HUDEP-2 (cell line): ENCODE data around the gene CFAP77.

Experiments used
- DNase-seq, 76 experiments: peaks; one replicate each; lab custom pipeline; 2025; ENCODE audit not compliant: unreplicated experiment in 76 of 76; lab: John Stamatoyannopoulos, UW

Gene CFAP77

GRCh38 chr9:132407196-132407595 lies 2.8 kb upstream of the CFAP77 start:
- DNase-seq, result no peak

DNA sequence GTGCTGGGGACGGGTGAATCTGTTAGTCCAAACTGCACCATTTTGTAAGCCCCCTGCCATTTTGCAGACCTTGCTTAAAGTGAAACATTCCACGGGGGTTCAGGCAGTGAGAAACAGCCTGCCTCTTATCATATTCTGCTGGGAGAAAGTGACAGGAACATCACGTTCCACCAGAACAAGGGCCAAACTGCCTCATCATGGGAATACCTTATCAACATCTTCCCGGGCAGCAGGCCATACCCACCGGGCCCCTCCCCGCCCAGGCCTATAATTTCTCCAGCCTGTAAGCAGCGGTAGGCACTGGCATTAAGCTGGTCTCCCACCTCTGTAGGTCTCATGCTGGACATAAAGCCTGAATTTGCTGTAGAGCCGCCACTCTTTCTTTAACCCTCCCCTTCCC lies 1.5 kb upstream of the CFAP77 start:
- peak in 67 of 76 experiments; percentile 6 to 80 (median 58) for DNase-seq

DNA sequence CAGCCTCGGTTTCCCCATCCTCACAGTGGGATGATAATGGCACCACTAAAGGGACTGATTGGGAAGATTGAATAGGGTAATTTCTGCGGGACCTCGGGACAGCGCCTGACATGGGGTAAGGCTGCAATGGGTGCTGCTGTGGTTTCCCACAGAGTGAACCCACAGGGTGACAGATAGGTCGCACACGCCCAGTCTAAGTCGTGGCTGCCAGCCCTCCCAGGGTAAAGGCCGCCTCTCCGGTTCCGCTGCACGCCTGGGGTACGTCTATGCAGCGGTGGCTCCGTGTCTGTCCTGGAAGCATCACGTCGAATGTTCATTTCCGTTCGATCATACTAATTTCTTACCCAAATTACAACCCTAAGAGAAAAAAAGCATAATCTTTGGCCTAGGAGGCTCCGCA lies 631 bp downstream of the CFAP77 start:
- peak in 42 of 76 experiments; percentile 10 to 64 (median 40) for DNase-seq

DNA sequence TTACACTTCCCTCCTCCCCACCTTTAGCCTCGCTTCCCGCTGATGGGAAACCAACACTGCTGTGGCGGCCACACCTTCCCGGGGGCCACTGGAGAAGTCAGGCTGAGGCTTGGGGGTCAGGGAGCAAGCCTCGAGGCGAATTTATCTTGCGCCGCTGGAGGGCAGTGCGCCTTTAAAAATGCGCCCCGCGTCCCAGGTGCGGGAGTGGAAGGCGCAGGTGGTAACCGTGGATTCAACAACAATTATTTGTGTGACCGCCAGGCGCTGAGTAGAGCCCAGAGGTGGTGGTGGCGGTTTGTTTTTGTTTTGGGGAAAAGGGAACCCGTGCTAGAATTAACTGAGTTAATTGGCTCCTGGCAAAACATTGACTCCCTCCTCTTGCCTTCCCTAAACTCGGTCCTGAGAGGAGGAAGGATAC lies 1.1 kb downstream of the CFAP77 start:
- DNase-seq, result peak in 56 of 76 experiments; percentile 5 to 65 (median 40)

DNA sequence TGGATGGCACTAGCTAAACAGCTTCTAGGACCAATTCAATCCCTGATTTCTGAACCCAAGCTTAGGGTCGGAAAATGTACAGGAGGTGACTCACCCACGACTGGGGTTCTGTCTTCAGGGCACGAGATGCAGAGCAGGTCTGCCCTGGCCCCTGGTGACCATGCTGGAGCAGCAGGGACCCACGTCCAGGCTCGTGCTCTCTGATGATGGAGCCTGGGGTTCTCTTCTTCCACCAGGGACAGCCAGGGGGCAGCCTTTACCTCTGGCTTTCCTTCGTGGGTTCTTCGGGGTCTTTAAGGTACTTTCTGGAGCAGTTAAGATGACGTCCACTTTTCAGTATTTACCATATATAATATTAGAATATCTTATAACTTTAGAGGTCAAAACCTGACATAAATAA lies 2.1 kb downstream of the CFAP77 start:
- peak in 10 of 76 experiments; percentile 7 to 41 (median 14) for DNase-seq

DNA sequence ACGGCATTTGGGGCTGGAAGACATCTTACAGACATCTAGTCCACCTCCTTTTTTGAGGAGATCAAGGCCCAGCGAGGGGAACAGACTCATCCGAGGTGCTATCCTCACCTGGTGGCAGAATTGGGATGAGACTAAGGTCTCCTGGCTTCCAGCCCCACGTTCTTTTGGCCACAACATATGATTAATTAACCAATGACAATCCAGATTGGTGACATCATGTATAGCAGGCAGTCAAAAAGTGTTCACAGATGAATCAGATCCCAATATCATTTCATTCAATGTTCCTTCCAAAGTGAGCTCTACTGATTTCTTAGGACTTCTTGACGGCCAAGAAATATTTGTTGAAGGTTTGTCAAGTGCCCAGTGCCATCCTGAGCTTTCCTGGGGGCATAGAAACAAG lies 3.9 kb downstream of the CFAP77 start:
- no peak for DNase-seq

GRCh38 chr9:132414731-132415130 lies 4.7 kb downstream of the CFAP77 start:
- no peak for DNase-seq

DNA sequence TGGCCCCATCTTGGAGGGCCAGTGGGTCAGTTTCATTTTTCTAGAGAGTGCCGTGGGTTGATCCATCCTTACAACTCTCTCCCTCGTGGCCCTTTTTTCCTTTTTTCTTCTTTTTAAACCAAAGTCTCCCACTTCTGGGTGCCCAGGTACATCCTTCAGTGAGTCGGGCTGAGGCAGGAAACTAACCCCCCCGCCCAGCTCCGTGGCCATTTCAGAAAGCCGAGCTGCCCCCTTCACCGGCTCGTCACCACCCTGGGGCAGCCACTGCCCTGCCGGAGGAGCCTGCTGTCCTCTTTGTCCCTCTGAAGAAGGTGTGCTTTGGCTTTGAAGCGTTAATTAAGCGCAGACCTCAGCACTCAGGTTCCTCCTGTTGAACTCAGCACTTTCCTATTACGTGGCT lies 5.2 kb downstream of the CFAP77 start:
- DNase-seq, result peak in 1 of 76 experiments; percentile 8

DNA sequence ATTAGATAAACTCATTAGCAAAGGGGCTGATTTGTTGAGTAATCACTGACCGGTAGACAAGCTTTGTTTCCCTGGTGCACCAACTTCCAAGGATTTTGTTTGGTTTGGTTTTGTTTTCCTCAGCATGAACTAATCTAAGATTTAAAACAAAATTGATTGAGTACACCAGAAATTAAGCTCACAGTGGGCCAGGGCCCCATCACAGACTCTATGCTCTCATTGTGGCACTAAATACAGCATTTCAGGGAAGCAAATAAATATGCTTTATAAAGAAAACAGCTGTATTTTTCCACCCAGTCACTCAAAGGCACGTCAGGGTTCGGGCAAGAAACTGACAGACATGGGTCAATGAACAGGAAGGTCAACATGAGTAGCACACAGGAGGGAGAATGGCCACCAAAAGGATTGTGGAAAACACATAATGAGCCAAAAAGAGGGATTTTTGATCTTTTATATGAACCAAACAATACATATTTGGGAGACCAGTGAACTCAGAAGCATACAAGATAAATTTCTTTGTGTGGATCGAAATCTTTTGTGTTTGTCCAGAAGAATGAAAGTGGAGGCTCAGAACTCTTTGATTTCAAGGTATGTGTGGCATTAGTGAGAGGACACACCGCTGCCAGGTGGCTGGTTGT lies 8.8 kb downstream of the CFAP77 start:
- no peak for DNase-seq

- no peak for DNase-seq
These were observed 12.6 kb downstream of the CFAP77 start for GRCh38 chr9:132422574-132422973.

- peak in 11 of 76 experiments; percentile 4 to 40 (median 22) for DNase-seq
These were observed 13.5 kb downstream of the CFAP77 start for GRCh38 chr9:132423503-132423902.

GRCh38 chr9:132424857-132425674 lies 15.1 kb downstream of the CFAP77 start:
- peak in 1 of 76 experiments; percentile 13 for DNase-seq

GRCh38 chr9:132425675-132426062 lies 15.7 kb downstream of the CFAP77 start:
- DNase-seq, result no peak

GRCh38 chr9:132426639-132427414 lies 16.8 kb downstream of the CFAP77 start:
- DNase-seq, result no peak

DNA sequence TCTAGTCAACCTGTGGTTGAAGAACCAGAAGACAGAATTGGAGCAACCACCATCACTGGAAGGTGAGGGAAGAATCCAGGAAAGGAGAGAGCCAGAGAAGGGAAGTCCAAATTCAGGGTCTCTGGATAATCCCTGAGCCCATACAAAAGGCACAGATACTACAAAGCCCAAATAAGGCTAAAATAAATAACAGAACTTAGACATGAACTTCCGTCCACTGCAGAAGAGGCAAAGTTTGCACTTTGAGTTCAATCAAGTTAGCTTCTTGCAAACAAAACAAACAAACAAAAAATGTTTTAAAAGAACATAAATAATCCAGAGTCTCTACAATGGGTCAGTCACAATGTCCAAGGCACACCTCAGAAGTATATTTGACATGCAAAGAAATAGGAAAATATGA lies 21.0 kb downstream of the CFAP77 start:
- DNase-seq, result no peak

GRCh38 chr9:132434881-132435280 lies 24.9 kb downstream of the CFAP77 start:
- DNase-seq, result no peak

DNA sequence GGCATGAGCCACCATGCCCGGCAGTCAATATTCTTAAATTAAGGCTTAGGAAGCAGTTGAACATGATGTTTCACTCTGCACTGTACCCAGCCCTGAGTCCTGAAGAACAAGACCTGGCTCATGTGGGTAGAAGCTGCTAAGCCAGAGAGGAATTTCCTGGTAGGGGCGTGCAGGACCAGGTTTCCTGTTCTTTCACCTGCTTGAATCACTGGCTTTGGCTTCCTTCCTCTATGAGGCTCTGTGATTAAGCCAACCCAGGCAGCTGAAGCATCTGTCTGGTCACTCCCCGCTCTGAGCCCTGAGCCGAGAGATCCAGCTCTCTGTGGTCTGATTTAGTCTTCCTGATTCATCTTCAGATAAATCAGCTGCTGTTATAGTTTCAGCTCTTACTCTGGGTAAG lies 29.1 kb downstream of the CFAP77 start:
- no peak for DNase-seq

DNA sequence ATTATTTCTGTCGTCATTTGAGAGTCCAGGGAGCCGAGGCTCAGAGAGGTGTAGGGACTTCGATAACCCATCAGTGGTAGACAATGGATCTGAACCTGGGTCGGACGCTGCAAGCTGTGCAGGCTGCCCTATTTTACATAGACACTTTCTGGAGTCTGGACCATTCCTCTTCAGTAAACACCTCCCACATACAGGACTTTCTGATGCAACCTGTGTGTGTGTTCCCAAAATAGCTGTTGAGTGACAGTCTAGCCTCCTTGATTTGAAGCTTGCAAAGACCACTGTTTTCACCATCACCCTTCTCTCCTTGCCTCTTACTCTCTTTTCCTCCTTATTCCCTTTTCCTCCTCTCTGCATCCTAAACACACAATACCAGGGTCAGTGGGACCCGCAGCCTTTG lies 30.7 kb downstream of the CFAP77 start:
- no peak for DNase-seq

DNA sequence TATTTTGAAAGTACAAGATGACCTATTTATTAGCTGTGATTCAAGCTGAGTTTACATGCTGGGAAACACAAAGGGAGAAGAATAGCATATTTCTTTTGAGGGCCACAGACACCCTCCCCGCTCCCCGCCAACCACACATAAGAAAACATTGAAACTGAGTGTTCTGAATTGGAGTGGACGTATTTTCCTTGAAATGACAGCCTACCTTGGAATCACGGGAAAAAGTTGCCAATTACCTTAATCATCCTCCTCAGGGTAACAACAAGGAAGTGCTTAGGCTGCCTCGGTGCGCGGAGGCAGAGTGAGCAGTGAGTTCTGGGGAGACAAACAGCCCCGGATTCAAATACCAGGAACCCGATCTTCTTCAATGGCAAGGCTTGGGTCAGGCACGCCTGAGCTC lies 31.4 kb downstream of the CFAP77 start:
- DNase-seq, result no peak

- DNase-seq, result no peak
These were observed 34.1 kb downstream of the CFAP77 start for GRCh38 chr9:132443951-132444607.

DNA sequence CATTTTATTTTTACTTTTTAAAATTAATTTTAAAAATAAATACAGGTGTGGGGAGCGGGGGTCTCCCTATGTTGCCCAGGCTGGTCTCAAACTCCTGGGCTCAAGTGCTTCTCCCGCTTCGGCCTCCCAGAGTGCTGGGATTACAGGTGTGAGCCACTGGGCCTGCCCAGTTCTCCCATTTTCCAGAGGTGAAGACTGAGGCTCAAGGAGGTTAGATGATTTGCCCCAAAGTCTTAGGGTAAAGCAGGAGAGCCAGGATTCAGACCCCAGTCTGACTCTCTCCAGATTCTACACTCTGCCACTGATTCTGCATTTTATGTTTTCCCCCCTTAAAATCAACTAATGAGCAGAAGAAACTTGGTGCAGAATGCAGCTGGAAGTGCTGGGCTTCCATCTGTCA lies 36.9 kb downstream of the CFAP77 start:
- no peak for DNase-seq
